Neural progenitor cell (in vitro differentiated cells): Measurements from ENCODE around the gene CRTC3. TPM values are rescaled to one million over a fixed set of nuclear protein-coding genes. Genes with fewer than 3 reads are reported as not detected.

ENCODE experiments used
- DNase-seq: peaks from one replicate; pipeline ENCODE4 v3.0.0-alpha.2; 2016; ENCODE audit warnings: low spot score
- H2AFZ ChIP-seq: fragments of 200-600 bp; sonication (generic); replicated peaks from 2 replicates; pipeline ENCODE4 v1.6.1; 2016; ENCODE audit warnings: antibody characterized with exemption
- H3F3A ChIP-seq: fragments of 200-600 bp; sonication (generic); 2 replicates; pipeline ENCODE4 v1.6.1; 2016; ENCODE audit warnings: antibody characterized with exemption, low read depth
- H3K27ac ChIP-seq: fragments of 200-600 bp; sonication (generic); 2 replicates; pipeline ENCODE4 v1.5.1; 2016; ENCODE audit warnings: mild to moderate bottlenecking
- H3K27me3 ChIP-seq: fragments of 200-600 bp; sonication (generic); 2 replicates; pipeline ENCODE4 v1.6.1; 2016; ENCODE audit warnings: mild to moderate bottlenecking, moderate library complexity
- H3K36me3 ChIP-seq: fragments of 200-600 bp; sonication (generic); 2 replicates; pipeline ENCODE4 v1.5.1; 2016
- H3K4me1 ChIP-seq: fragments of 200-600 bp; sonication (generic); 2 replicates; pipeline ENCODE4 v1.6.1; 2016; ENCODE audit warnings: mixed run types
- H3K4me2 ChIP-seq: fragments of 200-600 bp; sonication (generic); 2 replicates; pipeline ENCODE4 v1.6.1; 2016
- H3K4me3 ChIP-seq: fragments of 200-600 bp; sonication (generic); 2 replicates; pipeline ENCODE4 v1.5.1; 2016
- H3K79me2 ChIP-seq: fragments of 200-600 bp; sonication (generic); 2 replicates; pipeline ENCODE4 v1.6.1; 2016; ENCODE audit warnings: low read depth
- H3K9ac ChIP-seq: fragments of 200-600 bp; sonication (generic); 2 replicates; pipeline ENCODE4 v1.6.1; 2016
- H3K9me3 ChIP-seq: fragments of 200-600 bp; sonication (generic); 2 replicates; pipeline ENCODE4 v1.5.1; 2016; ENCODE audit warnings: low read depth
- H4K20me1 ChIP-seq: fragments of 200-600 bp; sonication (generic); 2 replicates; pipeline ENCODE4 v1.6.1; 2016; ENCODE audit warnings: low read depth
- H3K27ac Mint-ChIP-seq: 3 replicates; pipeline ENCODE4 v1.8.0; 2021; ENCODE audit warnings: mixed read lengths
- H3K27me3 Mint-ChIP-seq: 2 replicates; pipeline ENCODE4 v1.8.0; 2022; ENCODE audit warnings: low read depth, mild to moderate bottlenecking, inconsistent platforms, moderate library complexity, mixed read lengths; ENCODE audit not compliant: insufficient read depth
- H3K36me3 Mint-ChIP-seq: 3 replicates; pipeline ENCODE4 v1.8.0; 2021; ENCODE audit warnings: mixed read lengths
- H3K4me1 Mint-ChIP-seq: 3 replicates; pipeline ENCODE4 v1.8.0; 2021; ENCODE audit warnings: mixed read lengths
- H3K4me3 Mint-ChIP-seq: 3 replicates; pipeline ENCODE4 v1.8.0; 2021; ENCODE audit warnings: mild to moderate bottlenecking, moderate library complexity, mixed read lengths
- H3K9me3 Mint-ChIP-seq: 3 replicates; pipeline ENCODE4 v1.8.0; 2020; ENCODE audit warnings: mixed read lengths
- CTCF ChIP-seq: fragments of 200-600 bp; sonication (generic); IDR thresholded peaks from 2 replicates; pipeline ENCODE4 v1.5.1; 2017; ENCODE audit warnings: antibody characterized with exemption, mild to moderate bottlenecking
- EZH2 ChIP-seq: fragments of 200-600 bp; sonication (generic); IDR thresholded peaks from 2 replicates; pipeline ENCODE4 v1.6.1; 2017; ENCODE audit warnings: antibody characterized with exemption, mild to moderate bottlenecking, moderate library complexity
- EZH2phosphoT487 ChIP-seq: fragments of 200-600 bp; sonication (generic); IDR thresholded peaks from 2 replicates; pipeline ENCODE4 v1.6.1; 2017; ENCODE audit warnings: antibody characterized with exemption
- total RNA-seq: library from RNA; depleted of rRNA; stranded (reverse); fragments of >200 nt; gene quantifications from 2 replicates; pipeline ENCODE4 v1.2.3, GENCODE V29; 2015; ENCODE audit warnings: low replicate concordance

Gene CRTC3
- total RNA-seq, 1 donor from 2014 or later, result 4.9 TPM

DNA sequence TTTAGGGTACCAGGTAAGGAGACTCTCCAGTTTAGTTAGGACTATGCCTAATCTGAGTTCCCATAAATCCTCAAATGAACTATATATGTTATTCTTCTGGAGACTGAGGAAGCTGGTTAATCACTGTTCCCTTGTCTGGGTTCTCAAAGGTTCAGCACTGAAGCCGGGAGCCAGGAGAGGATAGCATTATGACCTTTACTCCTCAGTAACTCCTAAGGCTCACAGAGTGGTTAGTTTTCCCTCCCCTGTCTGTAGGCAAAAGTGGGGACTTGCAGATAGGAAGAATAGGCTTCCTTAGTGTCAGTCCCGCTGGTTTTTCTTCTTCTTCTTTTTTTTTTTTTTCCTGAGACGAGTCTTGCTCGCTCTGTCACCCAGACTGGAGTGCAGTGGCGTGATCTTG, 50.4 kb downstream of the CRTC3 start:
- H3K4me3 Mint-ChIP-seq, result no peak overlapping the region
- no peak overlapping the region for H3K27ac ChIP-seq
- no peaks in the 10 kb centered on the region for H3K27me3 Mint-ChIP-seq
- peaks cover 1% of the 10 kb centered on the region for H3K36me3 Mint-ChIP-seq
- H3K9me3 ChIP-seq, result no peaks in the 10 kb centered on the region
- H3K4me2 ChIP-seq, result no peak overlapping the region
- H3K4me1 Mint-ChIP-seq, result peaks cover 24% of the 10 kb centered on the region
- no peaks in the 10 kb centered on the region for H3K36me3 ChIP-seq
- TF ChIP-seq EZH2, result no peak
- no peak for TF ChIP-seq CTCF
- no peak for TF ChIP-seq EZH2phosphoT487
- H3K9ac ChIP-seq, result no peak overlapping the region
- no peak for DNase-seq
- no peaks in the 10 kb centered on the region for H4K20me1 ChIP-seq
- no peaks in the 10 kb centered on the region for H3K79me2 ChIP-seq
- no peak overlapping the region for H2AFZ ChIP-seq
- H3F3A ChIP-seq, result peaks cover 18% of the 10 kb centered on the region
- H3K27me3 ChIP-seq, result no peaks in the 10 kb centered on the region
- no peaks in the 10 kb centered on the region for H3K9me3 Mint-ChIP-seq
- H3K4me1 ChIP-seq, result peaks cover 12% of the 10 kb centered on the region
- no peak overlapping the region for H3K27ac Mint-ChIP-seq
- H3K4me3 ChIP-seq, result no peak overlapping the region

- no peaks in the 10 kb centered on the region for H3K9me3 Mint-ChIP-seq
- Histone ChIP-seq H3K4me3 (no peak overlapping the region), H3K9me3 (no peaks in the 10 kb centered on the region), H3K36me3 (no peaks in the 10 kb centered on the region), H3K4me1 (peaks cover 12% of the 10 kb centered on the region), H2AFZ (no peak overlapping the region), H3K27ac (no peak overlapping the region), H3F3A (peaks cover 20% of the 10 kb centered on the region), H3K4me2 (no peak overlapping the region), H4K20me1 (no peaks in the 10 kb centered on the region), H3K9ac (no peak overlapping the region), H3K27me3 (no peaks in the 10 kb centered on the region), H3K79me2 (no peaks in the 10 kb centered on the region)
- no peaks in the 10 kb centered on the region for H3K27me3 Mint-ChIP-seq
- peaks cover 24% of the 10 kb centered on the region for H3K4me1 Mint-ChIP-seq
- no peak overlapping the region for H3K27ac Mint-ChIP-seq
- peaks cover 1% of the 10 kb centered on the region for H3K36me3 Mint-ChIP-seq
- no peak for TF ChIP-seq CTCF
- TF ChIP-seq EZH2phosphoT487, result no peak
- TF ChIP-seq EZH2, result no peak
- no peak for DNase-seq
- no peak overlapping the region for H3K4me3 Mint-ChIP-seq
Measured at GRCh38 chr15:90580541-90580940, 50.8 kb downstream of the CRTC3 start.

DNA sequence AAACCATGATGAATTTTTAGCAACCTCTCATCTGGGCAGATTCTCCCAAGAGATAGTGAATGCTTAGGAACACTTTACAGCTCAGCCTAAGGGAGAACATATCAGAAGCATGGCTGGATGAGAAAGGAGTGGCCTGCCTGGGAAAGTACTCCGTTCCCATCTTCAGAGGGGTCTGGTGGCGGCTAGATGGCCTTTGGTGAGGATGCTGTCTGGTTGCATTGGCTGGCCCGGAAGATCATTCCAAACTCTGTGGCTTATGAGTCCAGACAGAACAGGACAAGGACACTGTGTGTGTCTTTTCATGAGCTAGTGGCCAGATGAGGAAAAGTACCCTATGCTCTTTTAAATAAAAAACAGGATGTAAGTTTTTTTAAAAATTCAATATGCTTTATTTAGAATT, 51.2 kb downstream of the CRTC3 start:
- Histone ChIP-seq H2AFZ (no peak overlapping the region), H4K20me1 (no peaks in the 10 kb centered on the region), H3K27me3 (no peaks in the 10 kb centered on the region), H3K79me2 (no peaks in the 10 kb centered on the region), H3K4me3 (no peak overlapping the region), H3K9me3 (no peaks in the 10 kb centered on the region), H3K4me1 (peaks cover 12% of the 10 kb centered on the region), H3F3A (peaks cover 20% of the 10 kb centered on the region), H3K4me2 (no peak overlapping the region), H3K9ac (no peak overlapping the region), H3K36me3 (no peaks in the 10 kb centered on the region), H3K27ac (no peak overlapping the region)
- no peaks in the 10 kb centered on the region for H3K9me3 Mint-ChIP-seq
- peaks cover 1% of the 10 kb centered on the region for H3K36me3 Mint-ChIP-seq
- TF ChIP-seq EZH2 (no peak), EZH2phosphoT487 (no peak), CTCF (no peak)
- DNase-seq, result no peak
- H3K4me3 Mint-ChIP-seq, result no peak overlapping the region
- H3K4me1 Mint-ChIP-seq, result peaks cover 24% of the 10 kb centered on the region
- H3K27ac Mint-ChIP-seq, result no peak overlapping the region
- H3K27me3 Mint-ChIP-seq, result no peaks in the 10 kb centered on the region
